NCI-H1930 (cell line): ENCODE data around the gene MADD.

Experiments
- DNase-seq, 2 experiments: peaks; one replicate each; lab custom pipeline; 2025; lab: John Stamatoyannopoulos, UW

MADD gene

DNA sequence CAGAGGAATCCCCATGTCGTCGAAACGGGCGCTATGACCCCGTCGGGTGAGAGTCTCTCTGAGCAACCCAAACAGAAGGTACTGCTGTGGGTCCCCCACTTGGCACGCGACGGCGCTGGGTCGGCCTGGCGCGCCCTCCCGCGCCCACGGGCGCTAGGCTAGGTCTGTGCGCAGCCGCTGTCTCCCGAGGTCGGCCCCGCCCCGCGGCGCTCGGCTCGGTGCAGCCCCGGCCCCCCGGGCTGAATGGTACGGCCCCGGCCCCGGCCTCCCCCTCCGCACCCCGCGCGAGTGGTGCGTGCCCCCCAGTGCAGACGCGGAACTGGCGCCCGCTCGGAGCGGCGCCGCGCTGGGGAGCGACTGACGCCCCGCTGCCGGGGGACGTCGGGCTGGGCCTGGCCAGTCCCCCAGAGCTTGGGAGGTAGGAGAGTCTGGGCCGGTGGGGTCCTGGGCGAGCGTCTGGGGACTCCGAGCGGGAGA lies at the start of gene MADD:
MADD (plus strand) TSS at position 305 of the 477 bp plus-strand sequence.
- peak; percentile 87 to 96 for DNase-seq

DNA sequence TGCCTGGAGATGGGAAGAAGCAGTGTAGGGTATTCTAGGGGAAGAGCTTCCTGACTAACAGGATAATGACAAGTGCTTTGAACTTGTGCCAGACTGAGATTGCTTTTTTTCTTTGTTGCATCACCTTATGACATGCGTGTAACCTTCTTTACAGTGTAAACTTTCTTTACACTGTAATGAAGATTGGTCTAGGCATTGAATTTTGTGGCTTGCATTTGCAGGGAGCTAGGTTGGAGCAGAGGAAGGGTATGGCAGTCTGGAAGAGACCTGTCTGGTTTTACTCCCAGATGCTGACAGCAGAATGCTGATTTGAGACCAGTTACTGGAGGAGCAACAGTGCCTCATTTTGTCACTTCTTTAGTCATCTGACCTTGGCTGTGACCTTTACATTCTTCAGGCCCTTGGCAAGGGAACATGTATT lies 49.5 kb upstream of the MADD start:
- no peak for DNase-seq

DNA sequence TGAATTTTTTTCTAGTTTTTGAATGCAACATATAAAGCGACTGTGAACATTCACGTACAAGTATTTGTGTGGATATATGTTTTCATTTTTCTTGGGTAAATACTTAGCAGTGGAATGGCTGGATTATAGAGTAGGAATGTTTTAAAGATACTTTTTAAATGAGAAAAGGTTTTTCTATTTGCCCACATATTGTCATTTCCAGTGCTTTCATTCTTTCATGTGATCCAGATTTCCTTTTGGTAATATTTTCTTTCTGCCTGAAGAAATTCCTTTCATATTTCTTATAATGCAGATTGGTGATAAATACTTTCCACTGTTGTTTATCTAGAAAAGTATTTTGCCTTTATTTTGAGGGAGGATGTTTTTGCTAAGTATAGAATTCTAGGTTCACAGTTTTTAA lies 47.2 kb upstream of the MADD start:
- DNase-seq: no peak

DNA sequence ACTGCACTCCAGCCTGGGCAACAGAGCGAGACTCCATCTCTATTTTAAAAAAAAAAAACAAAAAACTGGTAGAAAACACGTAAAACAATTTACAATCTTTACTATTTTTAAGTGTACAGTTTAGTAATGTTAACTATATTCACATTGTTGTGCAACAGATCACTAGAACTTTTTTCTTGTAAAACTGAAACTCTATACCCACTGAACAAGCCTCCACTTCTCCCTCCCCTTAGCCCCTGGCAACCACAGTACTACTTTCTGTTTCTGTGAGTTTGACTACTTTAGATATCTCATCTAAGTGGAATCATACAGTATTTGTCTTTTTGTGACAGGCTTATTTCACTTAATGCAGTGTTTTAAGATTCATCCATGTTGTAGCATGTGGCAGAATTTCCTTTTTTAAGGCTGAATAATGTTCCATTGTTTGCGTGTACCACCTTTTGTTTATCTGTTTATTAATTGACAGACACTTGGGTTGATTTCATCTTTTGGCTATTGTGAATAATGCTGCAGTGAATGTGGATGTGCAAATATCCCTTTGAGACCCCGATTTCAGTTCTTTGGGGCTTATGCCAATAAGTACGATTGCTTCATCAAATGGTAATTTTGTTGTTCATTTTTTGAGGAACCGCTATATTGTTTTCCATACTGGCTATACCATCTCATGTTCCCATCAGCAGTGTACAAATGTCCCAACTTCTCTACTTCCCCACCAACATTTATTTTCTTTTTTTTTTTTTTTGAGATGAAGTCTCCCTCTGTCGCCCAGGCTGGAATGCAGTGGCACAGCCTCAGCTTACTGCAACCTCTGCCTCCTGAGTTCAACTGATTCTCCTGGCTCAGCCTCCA lies 44.2 kb upstream of the MADD start:
- no peak for DNase-seq

DNA sequence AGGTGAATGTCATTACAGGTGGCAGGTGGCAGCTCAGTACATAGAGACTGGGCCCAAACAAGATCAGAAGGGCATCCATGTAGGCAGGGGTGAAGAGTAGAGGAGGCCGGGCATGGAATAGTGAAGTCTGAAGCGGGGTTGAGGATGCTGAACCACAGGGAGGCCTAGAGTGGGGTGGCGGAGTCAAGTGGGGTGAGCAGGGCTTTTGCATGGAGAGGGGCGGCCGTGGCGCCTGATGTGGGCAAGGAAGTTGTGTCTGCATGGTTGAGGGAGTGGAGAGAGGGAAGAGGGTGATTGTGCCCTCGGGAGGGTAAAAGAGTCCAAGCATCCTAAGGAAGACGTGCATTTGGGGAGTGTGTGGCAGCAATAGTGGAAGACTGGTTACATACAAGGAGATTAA lies 40.8 kb upstream of the MADD start:
- no peak for DNase-seq

DNA sequence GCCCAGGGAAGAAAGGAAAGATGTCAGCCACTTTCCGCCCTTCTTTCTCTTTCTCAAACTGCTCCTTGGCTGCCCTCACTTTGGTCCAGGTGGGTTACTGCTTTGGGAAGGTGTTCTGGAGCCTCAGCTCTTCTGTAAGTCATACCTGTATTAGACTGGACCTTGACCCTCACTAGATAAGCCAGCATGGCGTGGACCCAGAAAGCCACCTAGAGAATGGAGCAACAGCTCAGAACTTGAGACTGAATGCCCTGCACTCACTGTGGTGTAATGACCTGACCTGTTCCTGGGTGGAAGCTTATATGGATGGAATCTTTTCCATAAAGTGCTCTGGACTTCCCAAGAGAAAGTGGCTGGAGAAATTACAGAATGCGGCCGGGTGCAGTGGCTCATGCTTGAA lies 36.9 kb upstream of the MADD start:
- no peak for DNase-seq

DNA sequence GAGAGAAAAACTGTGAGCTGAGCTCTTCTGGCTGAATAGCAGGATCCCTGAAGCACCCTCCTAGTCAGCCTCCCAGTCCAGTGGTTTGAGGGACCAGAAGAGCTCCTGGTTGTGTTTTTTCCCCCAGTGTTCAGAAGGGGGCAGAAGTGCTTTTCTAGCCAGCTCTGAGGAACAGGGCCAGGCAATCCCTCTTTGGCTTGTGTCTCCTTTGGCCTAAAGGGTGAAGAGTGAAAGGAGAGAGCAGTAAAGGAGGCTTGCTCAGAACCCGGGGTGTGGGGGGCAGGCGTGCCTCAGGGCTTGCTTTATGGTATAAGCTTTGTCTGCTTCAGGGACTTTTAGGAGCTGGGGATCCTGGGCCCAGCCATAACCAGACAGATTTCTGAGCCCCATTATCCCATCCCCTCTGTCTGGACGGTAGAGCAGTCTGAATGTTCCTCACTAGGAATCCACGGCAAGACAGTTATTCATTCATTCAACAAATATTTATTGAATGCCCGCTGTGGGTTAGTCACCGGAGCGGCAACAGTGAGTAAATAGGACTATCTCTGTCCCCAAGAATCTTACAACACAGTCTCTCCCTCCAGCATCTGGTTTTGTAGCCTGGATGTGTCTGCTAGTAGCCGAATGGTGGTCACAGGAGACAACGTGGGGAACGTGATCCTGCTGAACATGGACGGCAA lies 35.8 kb upstream of the MADD start:
- DNase-seq: no peak

DNA sequence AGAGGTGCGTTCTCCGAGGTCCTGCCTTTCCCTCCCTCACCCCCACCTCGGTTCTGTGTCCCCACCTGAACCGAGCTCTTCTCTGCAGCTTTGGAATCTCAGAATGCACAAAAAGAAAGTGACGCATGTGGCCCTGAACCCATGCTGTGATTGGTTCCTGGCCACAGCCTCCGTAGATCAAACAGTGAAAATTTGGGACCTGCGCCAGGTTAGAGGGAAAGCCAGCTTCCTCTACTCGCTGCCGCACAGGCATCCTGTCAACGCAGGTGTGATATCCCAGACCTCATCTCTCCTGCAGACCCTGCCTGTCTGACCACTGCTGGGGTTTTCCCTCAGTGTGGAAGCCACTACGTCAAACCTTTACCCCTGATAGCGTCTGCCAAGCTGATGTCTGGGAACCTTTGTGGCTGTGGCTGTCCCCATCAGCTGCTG lies 35.2 kb upstream of the MADD start:
- no peak for DNase-seq

DNA sequence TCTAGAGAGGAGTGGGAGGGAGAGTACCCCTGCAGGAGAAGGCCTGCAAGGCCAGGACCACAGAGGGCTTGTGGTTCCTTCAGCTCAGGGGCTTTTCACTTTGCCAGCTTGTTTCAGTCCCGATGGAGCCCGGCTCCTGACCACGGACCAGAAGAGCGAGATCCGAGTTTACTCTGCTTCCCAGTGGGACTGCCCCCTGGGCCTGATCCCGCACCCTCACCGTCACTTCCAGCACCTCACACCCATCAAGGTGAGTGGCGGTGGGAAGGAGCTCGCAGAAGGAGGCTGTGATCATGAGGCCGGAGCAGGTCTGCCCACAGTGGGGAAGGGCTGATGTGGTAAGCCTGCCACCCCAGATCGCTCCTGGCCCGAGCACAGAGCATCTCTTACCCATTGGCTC lies 34.8 kb upstream of the MADD start:
- DNase-seq: no peak

DNA sequence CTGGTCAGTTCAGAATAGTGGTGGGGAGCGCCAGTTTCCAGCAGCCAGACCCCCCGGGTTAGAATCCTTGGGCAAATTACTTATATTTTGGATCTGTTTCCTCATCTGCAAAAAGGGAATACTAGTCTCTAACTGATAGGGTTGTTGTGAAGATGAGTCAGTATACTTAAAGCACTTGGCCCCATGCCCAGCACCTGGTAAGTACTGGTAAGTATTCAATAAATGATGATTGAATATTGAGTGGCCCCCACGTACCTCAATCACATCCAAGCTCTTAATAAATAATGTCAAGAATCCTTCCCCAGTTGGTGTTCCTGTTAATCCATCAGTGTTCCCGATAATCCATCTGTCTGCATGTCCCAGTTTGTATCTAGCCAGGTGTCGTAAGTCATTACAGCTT lies 33.5 kb upstream of the MADD start:
- no peak for DNase-seq

DNA sequence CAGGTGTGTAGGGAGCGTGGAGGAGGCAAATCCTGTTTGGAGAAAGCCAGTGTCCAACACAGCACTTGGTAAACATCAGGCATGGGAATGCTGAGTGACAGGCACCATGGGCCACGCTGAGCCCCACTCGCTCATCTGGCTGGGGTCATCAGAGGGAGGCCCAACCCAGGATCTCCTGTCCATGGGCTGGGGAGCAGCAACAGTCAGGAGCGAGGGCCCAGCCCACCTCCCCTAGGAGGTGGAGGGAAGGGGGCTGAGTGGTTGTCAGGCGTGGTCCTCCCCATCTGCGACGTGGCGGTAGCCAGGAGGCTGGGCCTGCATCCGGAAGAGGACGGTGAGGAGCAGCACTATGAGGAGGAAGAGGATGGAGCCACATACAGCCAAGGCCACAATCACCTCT lies 30.1 kb upstream of the MADD start:
- no peak for DNase-seq

DNA sequence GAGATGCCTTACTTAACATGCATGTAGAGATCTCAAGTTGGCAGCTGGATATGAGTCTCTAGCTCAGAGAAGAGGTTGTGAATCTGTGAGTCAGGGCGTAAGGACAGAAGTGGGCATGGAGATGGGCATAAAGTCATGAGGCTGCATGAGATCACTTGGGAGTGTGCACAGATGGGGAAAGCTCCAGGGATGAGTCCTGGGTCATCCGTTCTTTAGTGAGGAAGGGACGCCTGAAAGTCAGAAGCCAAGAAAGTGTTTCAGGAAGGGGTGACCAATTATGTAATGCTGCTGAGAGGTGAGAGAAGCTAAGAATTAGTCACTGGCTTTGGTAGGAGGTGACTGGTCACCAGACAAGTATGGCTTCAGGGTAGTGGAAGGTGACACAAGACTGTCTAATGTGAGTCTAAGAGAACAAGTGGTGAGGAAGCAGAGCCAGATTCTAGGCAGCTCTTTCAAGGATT lies 28.1 kb upstream of the MADD start:
- DNase-seq: no peak

DNA sequence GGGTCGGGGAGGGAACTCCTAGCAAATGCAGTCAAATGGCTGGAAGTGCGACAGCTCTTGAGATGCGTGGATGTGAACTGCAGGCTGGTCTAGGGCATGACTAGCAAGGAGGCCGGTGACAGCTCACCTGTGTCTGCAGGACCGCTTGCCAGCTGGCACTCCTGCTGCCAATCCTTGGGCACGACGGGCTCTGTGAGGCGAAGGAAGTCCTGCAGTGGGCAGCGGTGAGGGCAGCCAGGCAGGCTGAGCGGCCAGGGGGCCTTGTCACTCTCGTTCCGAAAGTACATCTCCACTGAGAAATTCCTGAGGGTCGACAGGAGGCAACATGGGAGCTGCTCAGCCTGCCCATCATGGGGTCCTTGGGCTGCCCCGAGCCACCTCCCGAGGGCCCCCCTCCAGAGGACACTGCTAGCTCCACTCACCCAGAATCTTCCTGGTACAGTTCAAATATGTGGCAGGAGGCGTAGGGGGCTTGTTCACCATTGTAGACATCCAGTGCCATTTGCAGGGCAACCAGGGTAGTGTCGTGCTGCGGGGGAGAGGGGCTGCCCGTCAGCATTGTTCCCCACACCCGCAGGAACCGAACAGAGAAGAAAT lies 27.2 kb upstream of the MADD start:
- DNase-seq: no peak

DNA sequence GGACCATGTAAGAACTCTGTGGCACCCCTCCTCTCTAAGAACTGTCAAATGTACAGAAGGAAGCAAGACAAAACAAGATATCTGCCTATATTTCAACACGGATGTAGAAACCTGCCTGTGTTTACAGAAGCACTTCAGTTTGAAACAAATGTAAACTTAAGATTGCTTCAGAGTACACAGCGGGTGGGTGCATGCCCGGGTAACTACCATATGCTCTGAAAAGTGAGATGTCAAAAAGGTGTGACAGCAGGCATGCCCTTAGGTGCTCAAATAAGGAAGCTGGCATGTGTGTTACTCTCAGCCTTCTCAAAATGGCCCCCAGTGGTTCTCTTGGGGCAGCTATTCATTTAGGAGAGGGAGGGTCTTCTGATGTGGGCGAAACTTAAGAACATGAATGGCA lies 26.5 kb upstream of the MADD start:
- DNase-seq: no peak

DNA sequence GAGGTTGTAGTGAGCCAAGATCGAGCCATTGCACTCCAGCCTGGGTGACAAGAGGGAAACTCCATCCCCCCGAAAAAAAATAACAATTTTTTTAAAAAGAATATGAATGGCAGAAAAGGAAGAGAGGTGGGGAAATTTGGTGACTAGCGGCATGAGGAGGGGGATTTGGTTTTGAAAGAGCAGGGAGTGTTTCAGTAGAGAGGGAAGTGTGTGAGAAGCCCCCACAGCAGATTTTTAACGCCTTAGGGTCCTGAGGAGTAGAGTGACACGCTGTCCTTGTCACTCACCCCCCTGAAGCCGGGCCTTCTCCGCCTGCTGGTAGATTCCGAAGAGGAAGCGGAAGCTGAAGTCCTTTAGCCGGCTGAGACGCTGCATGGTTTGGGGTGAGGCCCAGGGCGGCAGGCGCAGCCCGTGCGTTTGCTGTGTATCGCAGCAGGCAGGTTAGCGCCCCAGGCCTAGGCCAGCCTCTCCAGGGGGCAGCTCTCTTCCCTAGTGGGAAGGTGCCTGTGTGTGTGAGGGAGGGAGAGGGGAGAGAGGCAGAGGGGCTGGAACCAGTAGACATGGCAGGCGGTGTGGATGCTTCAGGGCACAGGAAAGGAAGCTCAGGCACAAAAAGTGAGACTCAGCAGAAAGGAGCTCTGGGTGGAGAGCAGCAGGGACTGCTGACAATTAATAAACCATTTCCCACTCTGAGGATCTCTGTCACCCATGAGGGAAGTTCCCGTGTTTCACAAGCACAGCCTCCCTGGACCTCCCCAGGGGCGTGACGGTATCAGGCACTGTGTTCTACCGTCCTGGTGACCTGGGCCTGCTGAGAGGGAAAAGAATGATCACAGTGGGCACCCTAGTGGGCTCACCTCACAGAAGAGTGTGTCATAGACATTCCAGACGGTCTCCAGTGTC lies 25.2 kb upstream of the MADD start:
- no peak for DNase-seq

DNA sequence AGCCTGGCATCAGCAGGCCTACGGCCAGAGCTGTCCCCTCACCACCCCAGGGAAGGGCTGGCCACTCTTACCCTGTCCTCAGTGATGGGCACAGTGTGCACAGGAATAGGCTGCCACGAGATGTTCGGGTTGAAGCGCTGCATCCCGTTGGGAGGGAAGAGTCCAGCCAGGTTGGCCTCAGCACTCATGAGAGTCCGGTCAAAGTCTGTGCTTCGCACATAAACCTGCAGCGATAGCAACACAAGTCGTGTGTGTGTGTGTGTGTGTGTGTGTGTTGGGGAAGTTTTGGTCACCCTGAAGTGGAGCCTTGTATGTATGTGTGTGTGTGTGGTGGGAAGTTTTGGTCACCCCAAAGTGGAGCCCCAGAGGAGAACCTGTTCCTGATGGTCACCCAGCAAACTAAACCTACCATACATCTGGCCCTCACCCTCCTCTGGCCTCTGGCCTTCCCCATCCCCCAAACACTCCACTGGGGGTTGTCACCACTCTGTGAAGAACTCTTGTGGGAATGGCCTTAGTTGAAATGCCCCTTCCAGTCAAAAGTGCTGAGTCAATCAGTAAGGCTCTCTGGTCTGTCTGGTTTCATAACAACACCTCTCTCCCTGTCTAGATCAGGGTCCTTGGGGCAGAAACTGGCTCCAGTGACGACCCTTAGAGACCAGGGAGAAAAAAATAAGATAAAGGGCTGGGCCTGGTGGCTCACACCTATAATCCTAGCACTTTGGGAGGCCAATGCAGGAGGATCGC lies 24.1 kb upstream of the MADD start:
- DNase-seq: no peak

DNA sequence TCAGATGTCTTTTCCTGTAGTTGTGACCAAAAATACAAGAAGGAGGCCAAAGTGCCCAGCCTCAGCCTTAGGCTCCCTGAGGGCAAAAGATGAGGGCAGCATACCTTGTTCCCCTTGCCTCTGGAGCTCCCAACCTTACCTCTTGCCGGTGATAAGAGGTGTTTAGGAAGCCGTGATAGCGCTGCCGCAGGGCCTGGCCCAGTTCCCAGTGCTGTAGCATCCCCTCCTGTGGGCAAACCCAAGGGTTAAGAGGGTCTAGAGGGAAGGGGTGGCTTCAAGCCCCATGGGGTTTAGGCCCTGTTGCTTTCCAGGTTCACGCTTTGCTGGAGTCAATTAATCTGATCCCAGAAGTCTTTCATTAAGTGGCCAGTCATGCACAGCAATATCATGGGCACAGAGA lies 22.4 kb upstream of the MADD start:
- no peak for DNase-seq

DNA sequence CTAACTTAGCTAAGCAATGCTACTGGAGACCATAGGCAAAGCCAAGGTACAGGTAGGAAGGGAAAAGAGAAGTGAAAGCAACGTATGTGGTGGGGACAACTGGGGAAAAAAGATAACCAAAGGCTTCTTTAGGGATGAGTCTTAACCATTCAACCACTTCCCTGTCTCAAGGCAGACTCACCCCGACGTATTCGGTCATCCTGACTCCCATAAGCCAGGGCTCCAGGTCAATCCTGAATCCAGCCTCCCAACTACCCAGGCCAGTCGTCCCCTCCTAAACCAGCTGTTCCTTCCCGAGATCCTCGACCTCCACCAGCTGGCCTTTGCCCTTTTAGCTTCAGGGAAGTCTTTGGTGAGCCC lies 21.6 kb upstream of the MADD start:
- no peak for DNase-seq

DNA sequence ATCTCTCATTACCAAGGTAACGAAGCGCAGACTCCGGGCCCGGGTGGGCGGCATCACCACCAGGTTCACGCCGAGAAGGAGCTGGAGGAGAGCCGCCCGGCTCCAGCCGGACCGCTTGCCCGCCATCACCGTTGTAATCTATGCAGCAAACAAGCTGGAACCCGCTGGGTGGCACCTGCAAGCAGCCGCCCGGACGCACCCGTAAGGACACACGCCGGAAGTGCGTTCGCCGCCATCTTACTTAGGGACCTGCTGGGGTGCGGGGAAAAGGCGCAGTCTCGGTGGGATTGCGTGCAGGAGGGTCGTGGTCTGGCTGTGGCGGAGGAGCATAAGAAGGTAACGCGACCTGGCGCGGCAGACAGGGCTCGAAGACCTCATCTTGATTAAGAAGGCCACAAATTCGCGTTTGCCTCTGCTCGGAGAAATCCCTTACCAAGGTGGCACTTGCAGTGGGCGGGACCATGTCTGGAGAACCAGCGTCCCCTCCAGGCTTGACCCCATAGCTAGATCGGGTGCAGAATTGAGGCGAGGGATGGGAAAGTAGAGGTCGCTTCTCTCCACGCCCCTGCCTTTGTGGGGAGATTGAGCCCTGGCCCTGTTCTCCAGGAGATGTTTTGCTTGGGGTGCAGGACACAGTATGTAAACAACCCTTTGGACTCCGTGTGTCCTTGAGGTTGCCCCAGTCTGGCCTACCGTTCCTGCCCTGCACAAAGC lies 21.1 kb upstream of the MADD start, which contains the start of gene ACP2:
ACP2 (minus strand) TSS at position 151 of the 714 bp plus-strand sequence; CDS start at position 126, 25 bp downstream.
- peak; percentile 84 to 93 for DNase-seq

DNA sequence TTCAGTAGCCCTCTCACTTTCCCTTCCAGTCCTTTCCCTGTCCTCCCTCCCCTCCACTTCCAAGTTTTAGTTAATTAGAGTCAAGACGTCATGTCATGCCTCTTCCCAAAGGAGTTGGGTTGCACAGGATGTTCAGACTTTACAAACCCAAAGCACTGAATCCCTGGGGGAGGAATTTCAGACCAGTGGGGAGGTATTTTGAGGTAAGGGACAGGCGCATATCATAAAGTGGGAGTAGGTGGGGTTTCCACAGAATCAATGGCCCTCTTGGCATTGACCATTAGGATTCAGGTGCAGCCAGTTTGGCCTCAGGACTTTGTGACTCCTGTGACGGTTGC lies 20.6 kb upstream of the MADD start:
- DNase-seq: no peak

DNA sequence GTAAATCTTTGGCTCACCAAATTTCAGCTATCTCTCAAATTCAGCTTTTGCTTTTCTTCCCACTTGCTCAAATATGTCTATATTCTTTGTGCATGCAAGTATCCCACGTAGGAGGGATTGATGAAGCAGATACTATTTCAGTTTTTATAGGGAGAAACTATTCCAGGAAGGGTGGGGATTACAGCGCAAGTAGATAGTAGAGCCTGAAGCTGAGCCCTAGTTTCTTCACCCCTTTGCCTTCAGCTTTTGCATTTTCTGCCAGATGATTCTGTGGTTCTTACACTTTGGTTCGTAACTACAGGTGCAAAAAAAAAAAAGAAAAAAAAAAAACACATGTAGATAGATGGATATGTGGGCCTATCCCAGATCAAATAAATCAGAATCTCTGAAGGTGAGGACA lies 18.2 kb upstream of the MADD start:
- no peak for DNase-seq
